LNCAP (cell line): ENCODE results near the gene PFDN1.

Experiments used
- TF ChIP-seq, protein P1 (sequence below): fragments of 450-650 bp; IDR thresholded peaks from 2 replicates; pipeline ENCODE4 v1.5.1; 2017; ENCODE audit warnings: mild to moderate bottlenecking

Gene PFDN1

DNA sequence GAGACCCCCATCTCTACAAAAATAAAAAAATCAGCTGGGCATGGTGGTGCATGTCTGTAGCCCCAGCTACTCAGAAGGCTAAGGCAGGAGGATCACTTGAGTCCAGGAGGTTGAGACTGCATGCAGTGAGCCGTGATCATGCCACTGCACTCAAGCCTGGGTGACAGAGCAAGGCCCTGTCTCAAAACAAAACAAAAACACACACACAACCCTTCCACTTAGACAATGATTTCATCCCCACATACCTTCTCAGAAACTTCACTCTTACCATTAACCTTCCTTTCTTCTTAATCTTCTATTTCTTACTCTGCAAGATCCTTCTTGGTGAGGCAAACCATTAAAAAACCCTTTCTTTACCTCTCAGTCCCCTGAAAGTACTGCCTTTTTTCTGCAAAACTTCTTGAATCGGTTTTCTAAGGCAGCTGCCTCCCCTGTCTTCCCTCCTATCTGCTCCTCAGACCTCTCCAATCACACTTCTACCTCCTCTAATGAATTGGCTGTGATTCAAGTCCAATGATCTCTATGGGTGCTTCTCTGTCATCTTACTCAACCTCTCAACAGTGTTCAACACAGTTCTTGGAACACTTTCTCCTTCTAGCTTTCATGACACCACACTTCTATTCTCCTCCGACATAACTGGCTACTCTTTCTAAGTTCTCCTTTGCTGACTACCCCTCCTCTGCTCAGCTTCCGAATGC, 47.3 kb downstream of the PFDN1 start:
- TF ChIP-seq, protein P1, sequence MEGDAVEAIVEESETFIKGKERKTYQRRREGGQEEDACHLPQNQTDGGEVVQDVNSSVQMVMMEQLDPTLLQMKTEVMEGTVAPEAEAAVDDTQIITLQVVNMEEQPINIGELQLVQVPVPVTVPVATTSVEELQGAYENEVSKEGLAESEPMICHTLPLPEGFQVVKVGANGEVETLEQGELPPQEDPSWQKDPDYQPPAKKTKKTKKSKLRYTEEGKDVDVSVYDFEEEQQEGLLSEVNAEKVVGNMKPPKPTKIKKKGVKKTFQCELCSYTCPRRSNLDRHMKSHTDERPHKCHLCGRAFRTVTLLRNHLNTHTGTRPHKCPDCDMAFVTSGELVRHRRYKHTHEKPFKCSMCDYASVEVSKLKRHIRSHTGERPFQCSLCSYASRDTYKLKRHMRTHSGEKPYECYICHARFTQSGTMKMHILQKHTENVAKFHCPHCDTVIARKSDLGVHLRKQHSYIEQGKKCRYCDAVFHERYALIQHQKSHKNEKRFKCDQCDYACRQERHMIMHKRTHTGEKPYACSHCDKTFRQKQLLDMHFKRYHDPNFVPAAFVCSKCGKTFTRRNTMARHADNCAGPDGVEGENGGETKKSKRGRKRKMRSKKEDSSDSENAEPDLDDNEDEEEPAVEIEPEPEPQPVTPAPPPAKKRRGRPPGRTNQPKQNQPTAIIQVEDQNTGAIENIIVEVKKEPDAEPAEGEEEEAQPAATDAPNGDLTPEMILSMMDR: no peak

DNA sequence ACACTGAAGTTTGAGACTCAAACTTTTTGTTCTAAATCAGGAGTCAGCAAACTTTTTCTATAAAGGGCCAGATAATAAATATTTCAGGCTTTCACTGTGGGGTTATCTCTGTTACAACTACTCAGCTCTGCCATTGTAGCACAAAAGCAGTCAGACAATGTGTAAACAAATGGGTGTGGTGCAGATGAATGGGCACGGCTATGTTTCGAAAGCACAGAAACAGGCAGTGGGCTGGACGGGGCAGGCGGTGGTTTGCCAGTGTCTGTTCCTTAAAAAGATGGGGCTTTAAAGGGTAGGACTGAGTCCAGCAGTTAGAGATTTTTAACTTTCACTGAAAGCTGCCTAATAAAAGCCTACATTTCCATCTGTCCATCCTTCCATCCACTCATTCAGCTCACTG, 48.9 kb downstream of the PFDN1 start:
- TF ChIP-seq, protein P1: no peak

DNA sequence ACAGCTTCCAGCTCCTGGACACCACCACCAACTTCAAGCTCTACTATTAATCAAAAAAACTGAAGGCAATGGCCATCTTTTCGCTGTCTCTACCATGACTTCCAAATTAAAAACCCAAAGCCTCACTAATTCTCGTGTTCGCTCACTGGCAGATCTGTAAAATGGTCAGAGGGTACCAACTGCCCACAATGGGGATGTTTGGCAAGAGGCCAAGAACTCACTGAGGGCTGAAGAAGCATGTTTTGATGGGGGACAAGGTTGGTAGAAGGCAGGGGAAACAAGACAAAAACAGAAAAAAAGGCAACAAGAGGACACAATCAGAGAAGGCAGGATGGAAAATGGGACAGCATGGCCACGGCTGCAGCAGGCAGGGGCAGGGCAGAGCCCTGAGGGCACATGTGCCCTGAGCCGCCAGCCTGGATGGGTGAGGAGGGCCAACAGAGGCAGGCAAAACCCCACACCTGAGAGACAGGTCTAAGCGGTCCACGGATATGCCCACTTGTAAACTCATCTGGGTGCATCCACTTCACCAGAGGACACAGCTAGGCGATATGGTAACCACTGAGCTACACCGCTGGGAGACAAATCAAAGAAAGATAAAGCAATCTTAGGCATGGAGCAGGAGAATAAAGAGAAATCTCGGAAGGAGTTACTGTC, 50.3 kb downstream of the PFDN1 start:
- TF ChIP-seq, protein P1: no peak

DNA sequence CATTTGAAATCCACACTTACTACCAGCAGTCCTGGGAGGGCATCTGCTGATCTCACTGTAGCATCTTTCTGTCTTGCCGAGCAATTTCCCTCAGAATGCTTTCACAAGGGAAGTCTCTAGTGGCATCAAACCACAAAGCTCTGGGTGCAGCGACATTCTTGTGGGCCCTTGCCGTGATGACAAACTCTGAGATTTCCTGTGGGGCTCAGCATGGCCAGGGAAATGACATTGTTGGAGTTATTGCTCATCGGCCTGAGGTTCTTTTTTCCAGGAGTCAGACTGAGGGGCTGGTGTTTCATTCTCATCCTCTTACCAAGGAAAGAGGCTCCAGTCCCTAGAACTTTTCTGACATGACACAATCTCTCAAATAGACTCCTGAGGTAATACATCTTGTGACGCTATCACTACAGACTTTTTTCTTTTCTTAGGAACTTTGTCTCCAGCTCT, 51.4 kb downstream of the PFDN1 start:
- TF ChIP-seq, protein P1: no peak

DNA sequence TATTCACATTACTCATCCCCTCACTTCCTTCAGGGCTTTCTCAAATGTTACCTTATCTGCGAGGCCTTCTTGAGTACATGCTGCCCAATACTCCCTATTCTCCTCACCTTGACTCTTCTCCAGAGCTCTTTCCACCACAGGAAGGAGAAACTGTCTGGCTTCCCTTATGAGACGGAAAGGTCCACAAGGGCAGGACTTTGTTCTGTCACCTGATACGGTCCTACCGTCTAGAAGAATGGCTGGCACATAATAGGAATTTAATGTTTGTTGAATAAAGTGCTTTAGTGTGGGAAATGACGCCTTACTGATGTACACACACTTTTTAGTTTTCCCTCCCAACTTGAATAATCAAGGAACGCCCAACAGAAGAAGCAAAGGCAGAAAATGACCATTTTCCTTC, 52.5 kb downstream of the PFDN1 start:
- TF ChIP-seq, protein P1: no peak

DNA sequence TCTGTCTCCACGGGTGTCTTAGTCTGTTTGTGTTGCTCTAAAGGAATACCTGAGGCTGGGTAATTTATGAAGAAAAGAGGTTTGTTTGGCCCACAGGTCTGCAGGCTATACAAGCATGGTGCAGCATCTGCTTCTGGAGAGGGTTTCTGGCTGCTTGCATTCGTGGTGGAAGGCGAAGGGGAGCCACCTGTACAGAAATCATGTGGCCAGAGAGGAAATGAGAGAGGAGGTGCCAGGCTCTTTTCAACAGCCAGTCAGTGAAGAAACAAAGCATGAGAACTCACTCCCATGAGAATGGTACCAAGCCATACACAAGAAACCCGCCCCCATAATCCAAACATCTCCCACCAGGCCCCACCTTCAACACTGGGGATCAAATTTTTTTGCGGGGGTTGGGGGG, 53.4 kb downstream of the PFDN1 start:
- TF ChIP-seq, protein P1: no peak

DNA sequence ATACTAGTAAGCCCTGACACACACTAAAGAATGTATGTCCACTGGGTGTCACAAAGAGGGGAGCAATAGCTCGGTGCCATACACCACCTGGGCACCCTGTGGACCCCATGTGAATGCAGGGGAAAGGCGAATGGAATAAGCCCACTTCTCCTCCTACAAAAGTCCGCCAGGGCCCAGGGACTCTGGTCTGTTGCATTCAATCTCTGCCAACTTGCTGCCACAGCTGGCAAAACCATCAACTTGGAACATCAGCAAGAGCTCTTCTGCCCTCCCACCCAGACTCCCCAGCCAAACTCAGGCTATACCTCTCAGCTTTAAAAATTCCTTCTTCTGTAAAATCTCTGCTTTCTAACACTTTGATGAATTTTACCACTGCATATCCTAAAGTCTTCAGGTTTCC, 54.5 kb downstream of the PFDN1 start:
- TF ChIP-seq, protein P1: no peak
